GOT3 (cell line): ENCODE results near the gene RGMA.
"Not testable (repeated sequence)": the region's sequence is repeated elsewhere in the genome, so short reads cannot be mapped to it uniquely, and the experiment has no call there.

Experiments used
- DNase-seq: peaks from one replicate; lab custom pipeline; 2025; ENCODE audit warnings: mixed read lengths; lab: John Stamatoyannopoulos, UW

Gene RGMA

DNA sequence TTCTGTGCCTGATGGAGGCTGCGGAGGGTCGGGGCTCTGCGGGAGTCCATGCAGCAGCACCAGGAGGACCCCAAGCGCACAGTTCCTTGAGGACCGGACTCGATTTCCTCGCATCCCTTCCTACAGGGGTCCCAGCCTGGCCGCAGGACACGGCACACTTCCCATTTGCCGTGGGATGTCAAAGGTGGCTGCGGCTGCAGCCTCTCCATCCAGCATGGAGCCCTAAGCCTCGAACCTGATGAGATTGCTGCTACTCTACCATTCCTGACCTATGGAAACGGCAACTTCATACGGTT lies 40.6 kb downstream of the RGMA start:
- DNase-seq: no peak

DNA sequence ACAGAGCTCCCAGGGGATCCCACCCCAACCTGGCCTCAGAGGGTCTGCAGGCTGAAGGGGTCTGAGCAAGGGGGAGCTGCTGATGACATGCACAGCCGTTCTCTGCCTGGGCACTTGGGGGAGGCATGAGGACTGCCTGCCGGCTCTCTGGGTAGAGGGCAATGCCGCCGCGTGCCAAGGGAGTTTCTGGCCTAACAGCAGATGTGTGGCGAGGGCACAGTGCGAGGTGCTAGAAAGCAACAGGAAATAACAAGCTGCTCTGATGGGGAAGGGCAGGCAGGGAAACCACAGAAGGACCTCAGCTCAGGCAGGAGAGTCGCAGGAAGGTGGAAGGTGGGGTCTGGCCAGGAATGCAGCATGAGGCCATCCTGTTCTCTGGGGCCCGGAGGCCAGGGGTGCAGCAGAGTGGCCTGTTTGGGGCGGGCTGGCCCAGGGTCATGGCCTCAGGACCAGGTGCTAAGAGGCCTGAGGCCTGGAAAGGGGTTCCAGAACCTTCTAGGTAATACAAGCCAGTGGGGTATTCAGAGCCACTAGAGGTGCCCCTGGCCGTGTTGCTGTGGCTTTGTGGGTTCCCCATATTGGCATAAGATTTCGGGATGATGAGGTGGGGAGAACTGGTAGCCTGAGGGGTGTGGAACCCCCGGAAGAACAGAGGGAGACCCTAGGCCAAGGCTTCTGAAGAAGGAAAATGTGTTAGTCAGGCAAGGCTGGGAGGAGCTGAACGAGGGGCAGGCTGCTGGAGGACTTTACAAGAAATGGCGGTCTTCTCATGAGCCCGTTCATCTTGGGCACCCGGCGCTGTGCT lies 41.2 kb downstream of the RGMA start:
- no peak for DNase-seq

DNA sequence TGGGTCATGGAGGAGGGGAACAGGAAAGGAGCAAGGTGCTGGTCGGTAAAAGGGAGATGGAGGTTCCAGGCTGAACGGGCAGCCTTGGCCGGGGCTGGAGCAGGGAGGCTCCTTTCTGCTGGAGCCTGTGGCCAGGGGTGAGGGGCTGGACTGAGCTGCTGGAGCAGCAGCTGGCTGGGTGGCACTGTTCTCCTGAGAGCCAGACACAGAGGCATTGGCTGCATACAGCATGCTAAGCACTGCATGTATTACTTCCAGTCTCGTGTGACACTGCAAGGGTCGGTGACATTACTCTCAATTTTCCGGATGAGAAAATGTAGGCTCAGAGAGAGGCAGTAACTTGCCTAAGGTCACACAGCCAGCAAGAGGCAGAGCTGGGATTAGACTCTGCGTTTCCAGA lies 42.3 kb downstream of the RGMA start:
- no peak for DNase-seq

DNA sequence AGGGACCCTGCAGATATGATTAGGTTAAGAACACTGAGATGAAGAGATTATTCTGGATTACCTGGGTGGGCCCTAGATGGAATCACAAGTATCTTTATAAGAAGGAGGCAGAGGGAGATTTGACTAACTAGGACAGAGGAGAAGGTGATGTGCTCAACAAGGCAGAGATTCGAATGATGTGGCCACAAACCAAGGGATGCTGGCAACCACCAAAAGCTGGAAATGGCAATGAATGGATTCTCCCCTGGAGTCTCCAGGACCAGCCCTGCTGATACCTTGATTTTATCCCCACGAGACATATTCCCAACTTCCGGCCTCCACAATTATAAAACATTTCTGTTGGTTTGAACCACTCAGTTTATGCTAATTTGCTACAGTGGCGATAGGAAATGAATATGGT lies 42.9 kb downstream of the RGMA start:
- no peak for DNase-seq

DNA sequence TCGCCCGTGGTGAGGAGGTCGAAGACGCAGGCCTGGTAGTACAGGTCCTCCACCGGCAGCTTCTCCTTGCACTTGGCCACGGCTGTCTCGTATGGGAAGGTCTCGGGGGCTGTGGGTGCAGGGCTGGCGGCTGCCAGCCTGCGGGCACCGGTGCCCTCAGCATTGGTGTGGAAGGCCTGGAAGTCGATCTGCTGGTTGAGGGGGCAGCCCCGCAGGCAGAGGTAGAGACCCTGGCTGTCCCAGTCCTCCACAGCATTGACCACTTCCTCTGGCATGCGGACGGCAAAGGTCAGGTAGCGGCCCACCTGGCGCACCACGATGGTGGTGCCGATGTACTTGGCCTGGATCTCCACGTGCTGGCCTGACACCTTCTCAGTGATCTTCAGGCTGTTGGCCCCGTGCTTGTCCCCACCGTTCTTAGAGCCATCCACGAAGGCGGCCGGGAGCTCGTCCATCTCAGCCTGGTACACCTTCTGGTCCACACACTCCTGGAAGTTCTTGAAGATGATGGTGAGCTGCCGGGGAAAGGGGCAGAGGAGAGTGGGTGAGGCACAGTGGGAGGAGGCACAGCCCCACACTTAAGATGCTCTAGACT lies 43.7 kb downstream of the RGMA start:
- no peak for DNase-seq

DNA sequence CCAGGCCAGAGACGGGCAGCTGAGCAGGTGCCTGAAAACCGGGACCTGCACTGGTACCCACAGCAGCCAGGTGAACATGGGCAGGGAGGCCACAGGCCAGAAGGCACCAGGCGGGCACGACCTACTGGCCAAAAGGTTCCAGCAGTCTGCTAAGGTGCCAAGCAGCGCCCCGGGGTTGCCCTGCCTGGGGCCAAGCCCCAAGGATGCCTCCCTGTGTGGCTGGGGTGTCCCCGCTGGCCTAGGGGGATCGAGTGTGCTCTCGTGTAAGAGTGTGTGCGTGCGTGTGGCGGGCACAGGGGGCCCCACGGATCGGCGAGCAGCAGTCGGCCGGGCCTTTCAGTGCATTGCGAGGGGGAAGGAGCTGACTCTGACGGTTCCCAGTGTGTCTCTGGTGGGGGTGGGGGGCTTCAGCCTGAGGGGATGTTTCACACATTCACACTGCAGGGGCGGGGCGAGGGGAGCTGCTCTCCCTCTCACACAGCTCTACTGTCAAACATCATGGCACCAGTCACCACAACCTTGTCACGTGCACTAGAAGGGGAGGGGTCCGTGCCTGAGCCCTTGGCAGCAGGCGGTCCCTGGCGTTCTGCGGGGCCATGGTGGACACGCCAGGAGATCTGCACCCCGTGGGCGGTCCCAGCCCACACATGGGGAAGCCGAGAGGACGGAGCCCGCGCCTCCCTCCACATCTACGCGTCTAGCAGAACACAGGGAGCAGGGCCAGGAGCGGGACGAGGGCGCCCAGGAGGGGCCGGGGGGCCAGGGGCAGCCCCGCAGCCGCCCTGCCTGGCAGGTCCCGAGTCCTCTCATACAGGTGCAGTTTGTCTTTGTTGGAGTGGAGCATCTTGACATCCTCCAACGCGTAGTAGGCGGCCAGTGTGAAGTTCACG lies 44.5 kb downstream of the RGMA start:
- no peak for DNase-seq

DNA sequence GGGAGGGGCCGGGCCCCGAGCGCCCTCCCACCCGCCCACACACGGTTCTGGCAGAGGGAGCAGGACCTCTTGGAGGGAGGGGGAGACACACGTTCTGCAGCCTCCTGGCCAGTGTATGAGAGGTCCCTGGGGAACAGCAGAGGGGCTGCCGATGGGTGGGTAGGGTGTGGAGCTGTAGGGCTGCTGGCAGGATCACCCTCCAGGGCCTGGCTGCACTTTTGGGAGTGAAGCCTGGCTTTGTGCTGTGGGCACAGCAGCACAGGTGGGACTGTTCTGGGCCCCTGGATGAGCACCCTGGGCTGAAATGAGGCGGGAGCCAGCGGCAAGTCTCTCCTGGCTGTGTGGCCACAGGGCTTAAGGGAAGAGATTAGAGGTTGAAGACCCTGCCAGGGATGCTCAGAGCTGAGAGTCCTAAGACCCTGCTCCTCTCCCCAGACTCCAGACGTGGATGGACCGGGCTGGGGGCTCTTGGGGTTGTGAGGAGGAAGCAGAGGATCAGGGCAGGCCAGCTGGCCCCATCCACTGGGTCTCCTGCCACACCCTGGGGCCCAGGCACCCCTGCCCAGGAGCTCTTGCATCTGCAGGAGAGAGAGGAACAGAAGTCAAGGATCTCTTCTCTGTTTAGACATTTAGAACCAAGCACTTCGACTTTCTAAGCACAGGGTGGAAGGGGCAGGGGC lies 45.2 kb downstream of the RGMA start:
- no peak for DNase-seq

DNA sequence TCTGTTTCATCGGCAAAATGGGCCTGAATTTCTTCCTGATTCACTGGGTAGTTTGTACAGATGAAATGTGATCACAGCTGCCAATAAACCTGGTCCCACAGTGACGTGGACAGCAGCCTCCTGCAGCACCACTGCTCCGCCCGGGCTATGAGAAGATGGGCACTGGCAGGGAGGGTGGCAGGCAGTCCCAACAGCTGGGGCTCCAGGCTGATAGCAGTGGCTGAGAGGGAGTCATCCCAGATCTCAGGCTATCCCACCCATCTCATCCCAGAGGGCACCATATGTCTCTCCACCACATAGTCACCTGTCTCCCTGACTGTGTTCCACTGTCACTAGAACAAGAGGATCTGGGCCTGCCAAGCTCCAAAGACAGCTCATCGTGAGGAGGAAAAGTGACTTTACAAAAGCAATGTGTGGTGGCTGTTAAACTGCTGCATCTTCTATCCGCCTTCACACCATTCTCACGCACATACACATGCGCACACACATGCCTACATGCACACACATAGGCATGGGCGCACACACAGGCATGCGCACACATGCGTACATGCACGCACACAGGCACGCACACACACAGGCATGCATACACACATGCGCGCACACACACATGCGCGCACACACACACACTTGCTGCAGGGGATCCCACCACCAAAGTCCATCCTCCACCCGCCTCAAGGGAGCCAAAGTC lies 46.2 kb downstream of the RGMA start:
- no peak for DNase-seq

DNA sequence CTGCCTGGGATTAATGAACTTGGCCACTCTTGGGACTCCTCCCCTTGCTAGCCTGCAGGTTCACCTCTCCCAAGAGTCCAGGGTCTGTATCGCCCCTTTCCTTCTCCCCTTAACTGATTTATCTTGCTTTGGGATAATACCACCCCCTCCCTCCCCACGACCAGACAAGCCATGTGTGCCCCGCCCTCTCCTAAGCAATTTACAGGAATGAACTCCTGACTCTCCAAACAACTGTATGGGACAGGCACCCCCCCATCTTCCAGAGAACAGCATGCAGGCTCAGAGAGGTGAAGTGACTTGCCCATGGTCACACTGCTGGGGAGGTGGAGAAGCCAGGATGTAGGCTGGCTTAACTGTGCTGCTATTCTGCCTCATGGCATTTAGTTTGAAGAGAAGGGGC lies 46.8 kb downstream of the RGMA start:
- no peak for DNase-seq

DNA sequence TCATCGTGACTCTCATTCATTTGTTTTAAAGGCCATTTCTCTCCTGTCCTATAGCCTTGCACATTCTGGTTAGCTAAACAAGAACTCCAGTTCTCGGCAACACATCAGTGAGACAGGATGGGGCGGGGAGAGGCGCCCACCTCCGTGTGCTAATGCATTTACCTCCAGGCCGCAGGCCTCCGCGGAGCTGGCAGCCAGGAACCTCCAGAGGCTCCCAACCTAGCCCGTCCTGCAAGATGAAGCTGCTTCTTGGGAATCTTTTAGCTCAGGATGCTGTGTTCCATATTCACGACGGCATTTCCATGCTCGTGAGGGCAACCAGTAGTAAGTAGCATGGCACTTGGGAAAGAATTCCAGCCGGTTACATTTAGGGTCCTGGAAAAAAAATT lies 47.9 kb downstream of the RGMA start:
- no peak for DNase-seq

DNA sequence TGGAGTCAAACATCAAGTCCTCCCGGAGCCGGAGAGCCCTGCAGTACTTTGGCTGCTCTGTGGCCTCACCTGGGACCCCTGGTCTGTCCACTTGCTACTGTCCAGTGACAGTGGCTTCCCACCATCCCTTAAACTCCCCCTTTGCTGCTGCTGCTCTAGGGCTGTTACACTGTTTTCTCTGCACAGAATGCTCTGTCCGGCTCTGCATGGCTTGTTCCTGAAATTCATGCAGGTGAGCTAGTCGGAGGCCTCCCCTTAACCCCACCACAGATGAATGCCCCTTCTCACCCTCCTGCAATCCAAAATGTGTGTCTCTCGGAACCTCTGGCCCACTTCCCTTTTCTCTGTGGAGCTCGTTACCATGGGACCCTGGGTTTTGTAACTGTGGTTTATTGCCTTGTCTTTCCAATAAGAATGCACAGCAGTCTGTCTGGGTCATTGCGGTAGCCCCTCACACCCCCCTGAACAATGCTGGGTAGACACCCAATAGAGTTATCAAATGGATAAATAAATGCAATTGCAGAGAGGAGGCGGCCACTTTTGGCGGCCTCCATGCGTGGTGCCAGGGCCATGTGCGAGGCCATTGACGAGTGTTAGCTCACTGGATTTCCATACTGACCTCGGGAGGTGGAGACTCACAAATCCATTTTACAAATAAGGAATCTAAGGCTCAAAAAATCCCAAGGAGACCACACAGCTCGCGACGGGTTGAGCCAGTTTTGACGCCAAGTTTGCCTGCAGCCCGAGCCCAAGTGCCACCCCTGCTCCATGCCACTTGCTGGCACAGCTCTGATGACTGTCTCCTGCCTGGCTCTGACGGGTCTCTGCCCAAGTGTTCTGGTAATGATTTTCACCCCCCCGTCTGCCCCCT lies 48.5 kb downstream of the RGMA start:
- DNase-seq: no peak

DNA sequence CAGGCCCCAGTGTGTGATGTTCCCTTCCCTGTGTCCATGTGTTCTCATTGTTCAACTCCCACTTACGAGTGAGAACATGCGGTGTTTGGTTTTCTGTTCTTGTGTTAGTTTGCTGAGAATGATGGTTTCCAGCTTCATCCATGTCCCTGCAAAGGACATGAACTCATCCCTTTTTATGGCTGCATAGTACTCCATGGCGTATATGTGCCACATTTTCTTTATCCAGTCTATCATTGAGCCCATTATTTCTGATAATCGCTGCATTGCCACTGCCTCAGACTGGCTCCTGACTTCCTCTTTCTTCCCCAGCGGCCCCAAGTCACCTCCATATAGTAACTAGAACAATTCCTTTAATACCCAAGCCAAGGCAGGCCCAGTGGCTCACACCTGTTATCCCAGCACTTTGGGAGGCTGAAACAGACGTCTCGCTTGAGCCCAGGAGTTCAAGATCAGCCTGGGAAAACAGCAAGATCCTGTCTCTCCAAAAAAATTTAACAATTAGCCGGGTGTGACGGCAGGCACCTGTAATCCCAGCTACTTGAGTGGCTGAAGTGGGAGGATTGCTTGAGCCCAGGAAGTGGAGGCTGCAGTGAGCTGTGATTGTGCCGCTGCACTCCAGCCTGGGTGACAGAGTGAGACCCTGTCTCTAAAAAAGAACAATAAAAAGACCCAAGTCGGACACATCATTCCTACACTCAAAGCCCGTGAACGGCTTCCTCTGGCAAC lies 49.3 kb downstream of the RGMA start:
- not testable (repeated sequence) for DNase-seq

DNA sequence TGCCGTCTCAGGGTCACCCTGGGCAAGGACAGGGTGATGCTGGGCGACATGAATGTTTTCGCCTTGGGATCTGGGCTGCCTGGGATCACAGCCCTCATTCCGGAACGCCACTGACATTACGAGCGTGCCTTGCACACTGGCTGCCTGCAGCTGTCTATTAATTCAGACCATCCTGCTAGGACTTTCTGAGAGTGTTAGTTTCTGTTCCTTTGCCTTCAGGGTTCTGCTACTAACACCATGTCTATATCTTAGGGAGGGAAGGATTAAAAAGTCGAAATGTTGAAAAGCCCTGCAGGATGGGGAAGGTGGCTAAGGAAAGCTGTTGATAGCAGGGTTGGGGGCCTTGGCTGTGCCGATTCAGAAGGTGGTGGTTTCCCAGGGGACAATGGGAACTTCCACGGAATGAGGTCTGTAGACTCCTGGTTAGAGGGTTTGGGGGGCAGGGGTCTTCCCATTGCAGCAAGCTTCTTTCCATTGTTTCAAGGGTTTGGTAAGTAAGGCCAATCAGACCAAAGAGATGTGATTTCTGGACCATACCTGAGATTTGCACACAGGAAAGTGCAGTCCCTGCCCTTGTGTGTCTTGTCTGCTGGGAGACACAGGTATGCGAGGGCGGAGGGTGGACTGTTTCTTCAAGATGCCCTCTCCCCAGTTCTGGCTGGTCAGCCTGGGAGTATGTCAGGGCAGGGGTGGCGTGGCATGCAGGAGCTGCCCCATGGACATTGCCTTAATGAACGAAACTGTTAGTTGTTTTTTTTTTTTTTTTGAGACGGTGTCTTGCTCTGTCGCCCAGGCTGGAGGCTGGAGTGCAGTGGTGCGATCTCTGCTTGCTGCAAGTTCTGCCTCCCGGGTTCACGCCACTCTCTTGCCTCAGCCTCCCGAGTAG lies 50.9 kb downstream of the RGMA start:
- DNase-seq: no peak

DNA sequence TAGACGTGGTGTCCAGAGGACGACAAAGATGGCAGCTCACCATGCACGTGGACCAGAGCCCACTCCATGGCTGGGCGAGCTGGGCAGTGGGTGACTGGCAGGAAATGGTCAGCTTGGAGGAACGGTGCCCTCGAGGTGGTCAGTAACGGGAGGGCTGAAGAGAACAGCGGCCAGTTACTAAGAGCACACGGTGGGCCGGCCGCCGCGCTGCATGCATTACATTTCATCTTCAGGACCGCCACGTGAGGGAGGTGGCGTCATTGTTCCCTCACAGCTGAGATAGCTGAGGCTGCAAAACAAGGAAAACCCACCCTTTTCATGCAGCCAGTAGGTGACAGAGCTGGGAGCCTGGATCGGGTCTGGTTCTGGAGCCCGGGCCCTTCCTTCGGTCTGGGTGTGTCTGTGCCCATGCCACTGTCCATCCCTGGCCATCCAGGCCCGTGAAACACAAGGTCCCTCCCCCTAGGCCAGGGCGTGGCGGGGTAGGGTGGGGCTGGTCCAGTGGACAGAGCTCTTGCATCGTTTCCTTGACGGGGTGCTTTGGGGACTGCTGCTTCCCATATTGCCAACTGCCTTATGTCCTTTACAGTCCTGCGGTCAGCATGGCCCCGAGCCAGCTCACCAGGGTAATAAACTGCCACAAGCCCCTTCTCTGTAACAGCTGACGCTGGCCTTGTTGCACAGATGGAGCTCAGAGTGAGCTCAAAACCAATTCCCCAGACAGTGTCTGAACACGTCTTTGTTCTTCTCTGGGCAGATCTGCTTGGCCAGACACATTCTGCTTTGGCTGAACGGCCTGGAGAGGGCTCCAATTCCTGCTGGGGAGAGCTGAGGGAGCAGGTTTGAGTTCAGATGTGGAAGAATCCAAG lies 51.8 kb downstream of the RGMA start:
- DNase-seq: no peak

DNA sequence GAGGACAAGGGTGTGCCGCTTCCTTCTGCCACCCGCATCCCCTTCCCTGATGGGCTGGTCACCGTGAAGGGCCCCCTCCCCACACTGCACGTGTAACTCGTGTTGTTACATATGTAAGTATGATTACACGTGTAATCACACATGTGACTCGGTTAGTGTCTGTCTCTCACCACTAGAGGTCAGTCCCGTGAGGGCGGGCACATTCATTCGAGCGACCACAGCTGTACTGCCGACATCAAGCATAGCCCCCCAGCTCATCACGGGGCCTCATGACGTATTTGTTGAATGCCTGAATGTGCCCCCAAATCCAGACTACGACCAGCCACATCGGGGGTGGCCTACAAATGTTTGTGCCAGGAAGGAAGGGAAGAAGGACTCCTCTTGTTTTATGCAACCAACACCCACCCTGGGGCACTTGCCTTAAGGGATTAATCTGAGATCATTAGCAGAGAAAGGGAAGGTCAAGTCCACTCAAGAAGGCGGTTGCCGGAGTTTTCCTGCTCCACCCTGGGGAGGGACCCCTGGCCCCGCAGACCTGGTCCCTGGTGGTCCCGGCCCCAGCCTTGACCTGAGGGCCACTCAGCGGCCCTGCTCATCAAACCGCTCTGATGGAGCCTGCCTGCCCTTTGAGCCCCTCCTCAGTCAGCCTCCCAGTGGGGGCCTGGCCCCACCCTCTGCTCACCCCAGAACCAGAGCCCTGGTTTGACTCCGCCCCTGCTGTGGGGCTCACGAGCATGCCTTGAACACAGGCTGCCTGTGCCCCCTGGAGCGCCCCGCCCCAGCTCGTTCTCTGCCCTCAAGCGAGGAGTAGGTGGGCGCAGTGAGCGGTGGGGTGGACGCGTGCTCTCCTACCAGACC lies 52.8 kb downstream of the RGMA start:
- DNase-seq: no peak

DNA sequence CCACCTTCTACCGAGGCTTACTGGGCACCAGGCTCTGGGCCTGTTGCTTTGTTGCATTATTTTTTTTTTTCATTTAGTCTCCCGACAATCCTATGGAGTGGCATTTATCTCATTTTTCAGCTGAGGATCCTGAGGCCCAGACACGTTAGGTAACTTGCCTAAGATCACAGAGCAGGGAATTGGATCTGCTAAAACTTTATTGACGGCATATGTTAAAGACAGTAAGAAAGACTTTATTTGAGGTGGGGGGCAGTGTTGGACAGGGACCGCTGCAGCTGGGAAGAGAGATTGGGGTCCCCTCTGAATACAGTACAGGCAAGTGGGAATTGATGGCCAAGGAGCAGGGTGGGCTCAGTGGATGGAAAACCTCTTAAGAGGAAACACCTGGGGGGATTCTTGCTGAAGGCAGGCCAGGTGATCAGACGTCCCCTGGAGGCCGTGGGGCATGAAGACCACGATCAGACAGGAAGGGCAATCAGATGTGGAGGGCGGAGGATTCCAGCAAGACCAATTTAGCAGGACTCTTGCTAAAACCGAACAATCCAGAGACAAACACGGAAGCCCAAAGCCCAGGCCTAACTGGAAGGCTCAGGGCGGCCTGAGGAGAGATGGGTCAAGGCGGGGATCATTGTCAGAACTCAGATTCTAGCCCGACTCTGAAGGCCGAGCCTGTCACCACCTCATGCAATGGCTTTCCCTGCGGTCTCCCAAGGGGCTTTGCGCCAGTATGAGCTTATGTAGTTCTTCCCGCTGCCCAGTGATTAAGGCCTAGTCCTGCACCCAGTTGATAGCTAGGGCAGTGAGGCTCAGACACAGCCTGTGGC lies 53.7 kb downstream of the RGMA start:
- DNase-seq: no peak
